NOMO-1 (cell line): ENCODE results near the gene MAPK14.

Experiments
- DNase-seq, 2 experiments: peaks; one replicate each; lab custom pipeline; 2025; ENCODE audit not compliant: unreplicated experiment in 2 of 2; lab: John Stamatoyannopoulos, UW

Gene MAPK14

GRCh38 chr6:36132246-36132895 lies 104.8 kb downstream of the MAPK14 start:
- DNase-seq = no peak

- DNase-seq = no peak
These were observed 105.5 kb downstream of the MAPK14 start for GRCh38 chr6:36133148-36133547.

- DNase-seq = no peak
These were observed 106.3 kb downstream of the MAPK14 start for GRCh38 chr6:36133912-36134311.

- no peak for DNase-seq
These were observed 107.6 kb downstream of the MAPK14 start for GRCh38 chr6:36135053-36135731.

GRCh38 chr6:36136034-36136433 lies 108.4 kb downstream of the MAPK14 start:
- DNase-seq = no peak

- no peak for DNase-seq
These were observed 108.9 kb downstream of the MAPK14 start for GRCh38 chr6:36136551-36136950.

- no peak for DNase-seq
These were observed 111.1 kb downstream of the MAPK14 start for GRCh38 chr6:36138667-36139066.

GRCh38 chr6:36139431-36139830 lies 111.8 kb downstream of the MAPK14 start:
- peak; percentile 19 to 33 for DNase-seq

- DNase-seq = no peak
These were observed 112.5 kb downstream of the MAPK14 start for GRCh38 chr6:36139991-36140710.

GRCh38 chr6:36141091-36141490 lies 113.5 kb downstream of the MAPK14 start:
- DNase-seq = peak; percentile 39 to 63

GRCh38 chr6:36141961-36142360 lies 114.4 kb downstream of the MAPK14 start:
- DNase-seq = no peak

- DNase-seq = peak in 1 of 2 experiments; percentile 7
These were observed 115.6 kb downstream of the MAPK14 start for GRCh38 chr6:36142971-36143838.

GRCh38 chr6:36145495-36145894 lies 117.9 kb downstream of the MAPK14 start:
- no peak for DNase-seq

- DNase-seq = no peak
These were observed 119.7 kb downstream of the MAPK14 start for GRCh38 chr6:36147294-36147693.

- DNase-seq = no peak
These were observed 121.9 kb downstream of the MAPK14 start for GRCh38 chr6:36149476-36149875.

- DNase-seq = no peak
These were observed 122.7 kb downstream of the MAPK14 start for GRCh38 chr6:36150283-36150682.

GRCh38 chr6:36154286-36154685 lies 126.7 kb downstream of the MAPK14 start:
- no peak for DNase-seq

GRCh38 chr6:36155662-36156061 lies 128.1 kb downstream of the MAPK14 start:
- DNase-seq = no peak

- DNase-seq = no peak
These were observed 132.6 kb downstream of the MAPK14 start for GRCh38 chr6:36160147-36160760.
